Fibroblast of lung (primary cell): ENCODE measurements around the gene TFF1. TPM values are rescaled to one million over a fixed set of nuclear protein-coding genes. Genes with fewer than 3 reads are reported as not detected.

ENCODE experiments used
- DNase-seq, 2 donors: peaks; one replicate each; pipeline versions ENCODE4 v3.0.0 to v3.0.0-alpha.2; 2010; ENCODE audit warnings: low read depth in 2 of 2
- H2AFZ ChIP-seq: 2 replicates; pipeline ENCODE4 v1.5.1; 2012; ENCODE audit warnings: low read length, control low read depth, inconsistent platforms
- H3K27ac ChIP-seq: 2 replicates; pipeline ENCODE4 v1.5.1; 2011; ENCODE audit warnings: low read length, control low read depth; ENCODE audit not compliant: insufficient read depth
- H3K27me3 ChIP-seq: 2 replicates; pipeline ENCODE4 v1.5.1; 2011; ENCODE audit warnings: mild to moderate bottlenecking, low read length; ENCODE audit not compliant: control insufficient read depth, insufficient read depth
- H3K36me3 ChIP-seq: 2 replicates; pipeline ENCODE4 v1.5.1; 2011; ENCODE audit warnings: low read length; ENCODE audit not compliant: control insufficient read depth, insufficient read depth
- H3K4me1 ChIP-seq: 2 replicates; pipeline ENCODE4 v1.5.1; 2011; ENCODE audit warnings: low read length; ENCODE audit not compliant: control insufficient read depth, insufficient read depth; ENCODE audit errors: extremely low read depth
- H3K4me2 ChIP-seq: 2 replicates; pipeline ENCODE4 v1.5.1; 2011; ENCODE audit warnings: low read length, control low read depth; ENCODE audit not compliant: insufficient read depth; ENCODE audit errors: extremely low read depth
- H3K4me3 ChIP-seq, 4 experiments: fragments of 200-600 bp in 1 of 4; sonication (generic) in 1 of 4; replicated peaks in 1 of 4; 2 replicates each; pipeline ENCODE4 v1.5.1; 2011 to 2016; ENCODE audit warnings: low read length in 4 of 4, low read depth in 3 of 4, mild to moderate bottlenecking in 3 of 4, control low read depth in 2 of 4, inconsistent platforms in 1 of 4, mixed read lengths in 1 of 4; ENCODE audit not compliant: insufficient read depth in 1 of 4; ENCODE audit errors: control extremely low read depth in 1 of 4
- H3K79me2 ChIP-seq: 2 replicates; pipeline ENCODE4 v1.5.1; 2012; ENCODE audit warnings: mild to moderate bottlenecking, low read length, inconsistent platforms; ENCODE audit not compliant: control insufficient read depth, insufficient read depth
- H3K9ac ChIP-seq: 2 replicates; pipeline ENCODE4 v1.5.1; 2011; ENCODE audit warnings: mild to moderate bottlenecking, low read length, control low read depth; ENCODE audit not compliant: insufficient read depth
- H3K9me3 ChIP-seq: 2 replicates; pipeline ENCODE4 v1.5.1; 2012; ENCODE audit warnings: low read depth, low read length; ENCODE audit not compliant: control insufficient read depth, insufficient read depth
- H4K20me1 ChIP-seq: 2 replicates; pipeline ENCODE4 v1.5.1; 2011; ENCODE audit warnings: low read length; ENCODE audit not compliant: control insufficient read depth, insufficient read depth; ENCODE audit errors: extremely low read depth
- EZH2 ChIP-seq: IDR thresholded peaks from 2 replicates; pipeline ENCODE4 v1.5.1; 2012; ENCODE audit warnings: low read length, control low read depth, mild to moderate bottlenecking; ENCODE audit errors: missing control alignments
- polyA plus RNA-seq, 2 donors: library from polyadenylated mRNA; depleted of rRNA in 1 of 2; stranded (reverse) in 1 of 2; unstranded in 1 of 2; fragments of >200 nt; gene quantifications; 2 replicates each; pipeline ENCODE4 v1.2.1, GENCODE V29; 2011 to 2012; ENCODE audit warnings: missing spikeins in 1 of 2
- total RNA-seq: library from RNA; depleted of rRNA; stranded (reverse); fragments of >200 nt; gene quantifications from 2 replicates; pipeline ENCODE4 v1.2.1, GENCODE V29; 2014
- TF ChIP-seq, protein P1 (sequence below), 2 donors: IDR thresholded peaks in 1 of 2; conservative IDR thresholded peaks in 1 of 2; 1 replicate in 1 of 2; 2 replicates in 1 of 2; pipeline ENCODE4 v1.5.1; 2011 to 2012; ENCODE audit warnings: low read length in 2 of 2, control low read depth in 1 of 2, inconsistent platforms in 1 of 2, low read depth in 1 of 2, mild to moderate bottlenecking in 1 of 2

Gene TFF1
- total and polyA plus RNA-seq, 2 donors (not counting 1 experiment from before 2014, with no cell fraction given): not detected

DNA sequence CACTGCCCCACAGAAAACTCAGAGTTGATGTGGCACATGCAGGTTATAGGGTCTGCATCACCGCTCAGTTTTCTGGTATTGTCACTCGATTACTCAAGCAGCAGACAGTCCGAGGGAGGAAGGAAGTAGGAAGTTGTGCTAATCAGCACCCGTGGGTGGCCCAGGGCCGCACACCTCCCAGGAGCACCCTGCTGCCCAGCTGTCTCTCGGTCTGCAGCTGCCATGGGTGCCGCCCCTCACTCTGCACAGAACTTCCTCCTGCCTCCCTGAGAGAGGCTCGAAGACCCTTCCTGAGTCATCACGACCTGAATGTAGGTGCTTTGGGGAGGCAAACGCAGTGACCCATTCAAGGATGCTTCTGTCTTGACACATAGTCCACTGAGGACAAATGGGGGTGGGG, 47.0 kb downstream of the TFF1 start:
- no peak overlapping the region for H3K9ac ChIP-seq
- H3K4me1 ChIP-seq: no peaks in the 10 kb centered on the region
- DNase-seq: no peak
- H2AFZ ChIP-seq: no peak overlapping the region
- TF ChIP-seq, protein P1, sequence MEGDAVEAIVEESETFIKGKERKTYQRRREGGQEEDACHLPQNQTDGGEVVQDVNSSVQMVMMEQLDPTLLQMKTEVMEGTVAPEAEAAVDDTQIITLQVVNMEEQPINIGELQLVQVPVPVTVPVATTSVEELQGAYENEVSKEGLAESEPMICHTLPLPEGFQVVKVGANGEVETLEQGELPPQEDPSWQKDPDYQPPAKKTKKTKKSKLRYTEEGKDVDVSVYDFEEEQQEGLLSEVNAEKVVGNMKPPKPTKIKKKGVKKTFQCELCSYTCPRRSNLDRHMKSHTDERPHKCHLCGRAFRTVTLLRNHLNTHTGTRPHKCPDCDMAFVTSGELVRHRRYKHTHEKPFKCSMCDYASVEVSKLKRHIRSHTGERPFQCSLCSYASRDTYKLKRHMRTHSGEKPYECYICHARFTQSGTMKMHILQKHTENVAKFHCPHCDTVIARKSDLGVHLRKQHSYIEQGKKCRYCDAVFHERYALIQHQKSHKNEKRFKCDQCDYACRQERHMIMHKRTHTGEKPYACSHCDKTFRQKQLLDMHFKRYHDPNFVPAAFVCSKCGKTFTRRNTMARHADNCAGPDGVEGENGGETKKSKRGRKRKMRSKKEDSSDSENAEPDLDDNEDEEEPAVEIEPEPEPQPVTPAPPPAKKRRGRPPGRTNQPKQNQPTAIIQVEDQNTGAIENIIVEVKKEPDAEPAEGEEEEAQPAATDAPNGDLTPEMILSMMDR (conservative IDR thresholded peaks at IDR 0.05 in 1 of 2, IDR thresholded peaks at IDR 0.05 in 1 of 2; ENCODE audit: low read depth in 1 of 2, low read length in 2 of 2): no peak
- TF ChIP-seq EZH2: no peak
- no peaks in the 10 kb centered on the region for H4K20me1 ChIP-seq
- no peak overlapping the region for H3K27ac ChIP-seq
- no peaks in the 10 kb centered on the region for H3K27me3 ChIP-seq
- H3K36me3 ChIP-seq: no peaks in the 10 kb centered on the region
- H3K9me3 ChIP-seq: no peaks in the 10 kb centered on the region
- no peak overlapping the region for H3K4me2 ChIP-seq
- H3K4me3 ChIP-seq: no peak overlapping the region
- no peaks in the 10 kb centered on the region for H3K79me2 ChIP-seq

DNA sequence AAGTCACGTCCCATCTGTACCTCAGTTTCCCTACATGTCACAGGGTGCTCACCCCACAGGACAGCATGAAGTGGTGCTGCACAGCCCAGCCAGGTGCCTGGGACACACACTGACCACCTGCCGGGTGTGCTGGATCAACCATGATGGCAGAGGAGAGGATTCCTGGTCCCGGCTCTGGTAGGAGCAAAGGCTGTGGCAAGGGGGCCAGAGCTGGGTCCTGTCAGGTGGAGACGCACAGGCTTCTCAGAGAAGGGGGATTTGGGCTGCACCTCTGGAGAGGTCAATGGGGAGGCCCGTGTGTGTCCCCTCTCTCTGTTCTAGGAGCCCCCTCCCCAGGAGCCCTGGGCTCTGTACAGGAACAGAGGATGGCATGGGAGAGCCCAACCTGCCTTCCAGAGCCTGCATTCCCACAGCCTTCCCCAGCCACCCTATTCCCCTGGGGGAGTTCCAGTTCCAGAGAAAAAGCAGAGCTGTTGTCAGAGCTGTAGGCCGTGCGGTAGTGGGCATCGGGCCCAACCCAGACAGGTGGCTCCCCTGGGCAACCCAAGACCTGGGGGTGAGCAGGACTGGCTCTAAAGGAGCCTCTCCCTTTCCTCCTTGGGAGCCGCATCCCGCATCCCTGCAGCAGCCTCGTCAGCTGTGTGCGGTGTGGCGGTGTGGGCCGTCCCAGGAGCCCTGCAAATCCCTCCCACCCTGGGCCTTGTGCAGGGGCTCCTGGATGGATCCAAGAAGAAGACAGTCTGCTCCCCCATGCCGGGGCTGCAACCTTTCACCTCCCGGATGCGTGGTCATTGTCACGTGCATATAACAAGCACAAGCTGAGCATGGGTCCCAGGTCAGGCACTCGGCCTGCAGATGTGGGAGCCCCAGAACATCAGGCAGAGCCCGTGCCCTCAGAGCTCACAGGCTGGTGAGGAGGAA, 48.2 kb downstream of the TFF1 start:
- TF ChIP-seq, protein P1 (conservative IDR thresholded peaks at IDR 0.05 in 1 of 2, IDR thresholded peaks at IDR 0.05 in 1 of 2; ENCODE audit: low read depth in 1 of 2, low read length in 2 of 2): no peak
- no peak for TF ChIP-seq EZH2
- Histone ChIP-seq H3K4me2 (no peak overlapping the region), H3K27me3 (no peaks in the 10 kb centered on the region), H3K9me3 (no peaks in the 10 kb centered on the region), H4K20me1 (no peaks in the 10 kb centered on the region), H3K9ac (no peak overlapping the region), H3K79me2 (no peaks in the 10 kb centered on the region), H3K27ac (no peak overlapping the region), H3K4me1 (no peaks in the 10 kb centered on the region), H3K36me3 (no peaks in the 10 kb centered on the region), H2AFZ (no peak overlapping the region), H3K4me3 (no peak overlapping the region)
- no peak for DNase-seq

DNA sequence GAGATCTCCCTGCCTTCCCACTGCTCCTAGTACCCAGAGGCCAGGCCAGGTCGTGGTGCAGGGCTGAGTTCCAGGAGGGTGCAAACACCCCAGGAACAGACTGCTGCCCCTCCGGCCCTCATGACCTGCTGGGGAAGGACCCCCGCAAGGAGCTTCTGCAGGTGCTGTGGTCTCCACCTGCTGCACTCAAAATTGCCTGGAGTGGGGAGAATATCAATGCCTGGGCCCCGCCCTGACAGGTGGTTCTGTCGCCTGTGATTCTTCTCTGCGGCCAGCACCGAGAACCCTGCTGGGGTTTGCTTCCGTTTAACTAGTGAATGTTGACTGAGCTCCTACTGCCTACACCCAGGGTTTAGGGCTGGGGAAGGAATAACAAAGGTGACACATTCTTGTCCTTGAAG, 49.0 kb downstream of the TFF1 start:
- Histone ChIP-seq H3K9me3 (no peaks in the 10 kb centered on the region), H3K9ac (no peak overlapping the region), H3K36me3 (no peaks in the 10 kb centered on the region), H2AFZ (no peak overlapping the region), H3K27me3 (no peaks in the 10 kb centered on the region), H3K4me3 (no peak overlapping the region), H3K27ac (no peak overlapping the region), H3K79me2 (no peaks in the 10 kb centered on the region), H4K20me1 (no peaks in the 10 kb centered on the region), H3K4me1 (no peaks in the 10 kb centered on the region), H3K4me2 (no peak overlapping the region)
- TF ChIP-seq EZH2: no peak
- TF ChIP-seq, protein P1 (conservative IDR thresholded peaks at IDR 0.05 in 1 of 2, IDR thresholded peaks at IDR 0.05 in 1 of 2; ENCODE audit: low read depth in 1 of 2, low read length in 2 of 2): no peak
- DNase-seq: no peak
